ENCODE results near the gene U2AF1L4. TPM values are rescaled to one million over a fixed set of nuclear protein-coding genes. Genes with fewer than 3 reads are reported as not detected.

Gene U2AF1L4
- polyA plus RNA-seq, 1 donor from 2014 or later, result 74.8 TPM

DNA sequence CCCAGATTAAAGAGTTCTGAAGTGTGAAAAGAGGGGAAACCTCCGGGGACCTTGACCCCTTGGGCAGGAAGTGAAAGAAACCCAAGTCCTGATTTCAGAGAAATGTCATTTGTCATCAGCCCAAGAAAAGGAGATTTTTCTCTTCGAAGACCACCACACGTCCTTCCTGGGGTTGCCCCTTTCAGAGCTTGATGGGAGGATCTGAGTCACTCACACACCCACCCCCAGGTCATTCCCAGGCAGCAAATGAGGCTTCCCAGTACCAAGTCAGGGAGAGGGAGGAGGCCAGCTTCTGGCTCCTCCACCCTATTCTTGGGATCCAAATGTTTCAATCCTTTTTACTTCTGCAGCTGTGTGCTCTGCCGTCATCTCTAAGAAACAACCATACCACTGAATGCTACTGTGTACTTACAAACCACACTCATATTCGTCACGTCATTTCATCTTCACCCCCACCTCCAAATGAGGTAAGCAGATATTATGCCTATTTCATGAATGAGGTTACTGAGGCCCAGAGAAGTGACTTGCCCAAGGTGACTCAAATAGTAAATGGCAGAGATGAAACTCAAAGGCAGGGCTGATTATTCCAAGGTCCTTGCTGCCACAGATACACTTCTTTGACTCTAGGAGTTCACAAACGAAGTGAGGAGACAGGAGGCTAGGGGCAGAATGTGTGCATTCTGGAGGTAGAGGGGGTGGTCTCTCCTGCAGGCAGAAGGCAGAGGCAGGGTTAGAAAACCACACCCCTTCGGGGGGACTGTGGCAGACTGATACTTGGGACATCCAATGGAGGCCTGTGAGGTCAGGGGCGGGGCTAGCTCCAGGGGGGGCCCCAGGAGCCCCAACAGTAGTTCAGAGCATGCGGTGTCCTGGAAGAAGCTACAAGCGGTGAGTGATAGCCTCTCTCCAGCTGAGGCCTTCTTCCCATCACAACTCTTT, 32.4 kb downstream of the U2AF1L4 start:
- H3K36me3 Mint-ChIP-seq, result no peaks in the 10 kb centered on the region
- H3K4me1 Mint-ChIP-seq, result peaks cover 41 to 52% (median 46%) of the 10 kb centered on the region in 3 donors
- H3K27me3 Mint-ChIP-seq, result no peaks in the 10 kb centered on the region
- H3K9me3 Mint-ChIP-seq, result no peaks in the 10 kb centered on the region
- H3K4me3 Mint-ChIP-seq, result peak overlapping the region; percentile 79 to 99 (median 93)
- H3K27ac Mint-ChIP-seq, result peak overlapping the region; percentile 90 to 97 (median 93)

DNA sequence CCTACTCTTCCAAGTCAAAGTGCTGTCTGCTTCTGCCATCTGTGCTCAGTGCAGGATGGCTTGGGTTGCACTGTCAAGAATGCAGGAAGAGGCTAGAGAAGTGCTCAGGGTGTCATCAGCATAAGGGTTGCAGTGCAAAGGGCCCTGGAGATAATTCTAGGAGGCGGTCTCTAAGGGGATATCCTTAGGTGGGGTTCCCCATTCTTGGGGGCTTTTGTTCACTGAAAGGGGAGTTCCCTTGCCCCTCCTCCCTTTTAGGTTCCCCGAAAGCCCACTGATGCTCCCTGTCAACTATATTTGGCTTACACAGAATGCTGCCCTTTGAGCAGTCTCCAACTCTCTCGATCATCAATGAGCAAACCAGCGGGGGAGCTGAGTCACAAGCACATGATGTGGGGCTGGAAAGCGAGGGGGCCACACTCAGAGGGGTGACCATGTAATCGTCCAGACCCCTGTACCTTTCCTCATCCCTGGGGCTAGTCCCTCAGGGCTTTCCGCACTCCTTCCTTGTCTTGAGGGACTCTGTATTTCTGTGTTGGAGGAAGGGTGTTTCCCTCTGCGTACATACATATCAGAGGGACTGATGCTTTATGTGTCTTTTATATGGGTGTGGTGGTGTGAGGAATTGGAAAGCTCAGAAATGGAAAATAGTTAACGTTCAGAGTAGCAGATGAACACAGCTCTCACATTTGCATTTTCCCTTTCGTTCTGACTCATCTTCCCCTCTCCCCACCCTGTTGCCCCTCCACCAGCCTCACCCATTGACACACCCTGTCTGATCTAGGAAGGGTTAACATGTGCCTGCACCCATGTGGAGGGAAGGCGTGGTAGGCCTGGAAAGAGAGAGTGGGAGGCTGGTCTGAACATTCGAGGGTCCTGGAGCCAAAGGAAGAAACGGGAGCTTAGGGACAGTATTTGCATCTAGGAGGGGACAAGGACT, 34.2 kb downstream of the U2AF1L4 start:
- no peaks in the 10 kb centered on the region for H3K36me3 Mint-ChIP-seq
- peak overlapping the region; percentile 64 to 99 (median 86) for H3K4me3 Mint-ChIP-seq

DNA sequence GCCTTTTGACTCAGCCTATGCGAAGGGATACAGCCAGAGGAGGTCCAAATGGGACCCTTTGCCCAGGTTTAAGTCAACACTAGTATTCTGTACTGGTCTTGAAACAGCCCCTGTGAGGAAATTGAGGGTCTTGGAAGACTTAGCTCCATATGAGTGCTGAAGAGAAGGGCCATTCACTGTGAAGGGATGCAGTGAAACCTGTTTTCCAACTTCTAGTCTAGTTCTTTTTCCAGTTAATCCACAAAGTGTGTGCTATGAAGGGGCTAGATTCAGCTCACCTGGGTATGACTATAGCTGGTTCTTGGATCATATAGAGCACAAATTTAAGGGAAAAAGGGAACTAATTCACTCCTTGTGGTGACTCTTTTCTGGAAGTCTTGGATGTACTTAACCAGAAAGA, 36.8 kb downstream of the U2AF1L4 start:
- Mint-ChIP-seq H3K4me3 (no peak overlapping the region), H3K4me1 (peaks cover 18 to 26% (median 24%) of the 10 kb centered on the region in 3 donors), H3K36me3 (no peaks in the 10 kb centered on the region), H3K27me3 (no peaks in the 10 kb centered on the region), H3K9me3 (no peaks in the 10 kb centered on the region), H3K27ac (no peak overlapping the region)

More for the DNA sequence above, 34.2 kb downstream of the U2AF1L4 start:
- Mint-ChIP-seq H3K4me1 (peaks cover 33 to 44% (median 41%) of the 10 kb centered on the region in 3 donors), H3K27me3 (no peaks in the 10 kb centered on the region), H3K9me3 (no peaks in the 10 kb centered on the region), H3K27ac (peak overlapping the region; percentile 90 to 97 (median 93))

DNA sequence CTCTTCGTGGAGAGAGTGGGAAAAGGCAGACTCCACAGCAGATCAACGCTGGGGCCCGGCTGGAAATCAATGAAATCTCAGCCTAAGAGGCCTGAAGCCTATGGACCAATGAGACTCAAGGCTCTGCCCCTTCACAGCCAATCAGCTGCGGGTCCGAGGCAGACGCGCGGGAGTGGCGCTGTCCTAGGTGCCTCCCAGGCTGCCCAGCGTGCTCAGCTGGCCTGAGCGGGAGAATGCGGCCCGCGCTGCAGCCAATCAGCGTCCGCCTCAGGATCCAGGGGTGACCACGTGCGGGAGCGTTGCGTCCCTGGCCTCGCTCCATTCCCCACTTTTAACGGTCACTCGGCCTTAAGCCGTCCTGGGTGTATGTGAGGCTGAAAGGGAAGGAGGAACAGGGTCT, 41.0 kb downstream of the U2AF1L4 start, which contains the start of gene ZBTB32:
TSS of gene ZBTB32 (plus strand) at position 341 of the 400 bp plus-strand sequence. CDS start 10,069 bp downstream, outside the sequence.
- Mint-ChIP-seq H3K27ac (peak within 1 kb of the TSS in 1 of 3 donors; percentile 57), H3K4me1 (peaks cover 4 to 6% (median 5%) of the 10 kb centered on the region in 3 donors), H3K36me3 (no peaks in the 10 kb centered on the region), H3K27me3 (no peaks in the 10 kb centered on the region), H3K4me3 (peak within 1 kb of the TSS in 2 of 4 donors; percentile 55 to 64), H3K9me3 (no peaks in the 10 kb centered on the region)

DNA sequence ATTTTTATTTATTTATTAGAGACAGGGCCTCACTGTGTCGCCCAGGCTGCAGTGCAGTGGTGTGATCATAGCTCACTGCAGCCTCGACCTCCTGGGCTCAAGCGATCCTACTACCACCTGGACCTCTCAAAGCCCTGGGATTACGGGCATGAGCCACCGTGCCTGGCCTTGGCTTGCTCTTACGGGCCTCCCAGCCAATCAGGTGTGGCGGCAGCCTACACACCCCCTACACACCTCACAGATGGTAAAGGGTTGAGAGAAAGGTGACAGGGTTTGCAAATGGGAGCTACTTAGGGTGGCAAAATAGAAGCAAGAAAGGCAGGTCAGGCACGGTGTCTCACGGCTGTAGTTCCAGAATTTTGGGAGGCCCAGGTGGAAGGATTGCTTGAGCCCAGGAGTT, 41.9 kb downstream of the U2AF1L4 start:
- H3K9me3 Mint-ChIP-seq, result no peaks in the 10 kb centered on the region
- H3K4me3 Mint-ChIP-seq, result peak overlapping the region in 3 of 4 donors; percentile 90 to 99 (median 93)
- no peaks in the 10 kb centered on the region for H3K36me3 Mint-ChIP-seq
- peak overlapping the region in 1 of 3 donors; percentile 57 for H3K27ac Mint-ChIP-seq
- H3K27me3 Mint-ChIP-seq, result no peaks in the 10 kb centered on the region
- peaks cover 4 to 6% (median 5%) of the 10 kb centered on the region in 3 donors for H3K4me1 Mint-ChIP-seq

DNA sequence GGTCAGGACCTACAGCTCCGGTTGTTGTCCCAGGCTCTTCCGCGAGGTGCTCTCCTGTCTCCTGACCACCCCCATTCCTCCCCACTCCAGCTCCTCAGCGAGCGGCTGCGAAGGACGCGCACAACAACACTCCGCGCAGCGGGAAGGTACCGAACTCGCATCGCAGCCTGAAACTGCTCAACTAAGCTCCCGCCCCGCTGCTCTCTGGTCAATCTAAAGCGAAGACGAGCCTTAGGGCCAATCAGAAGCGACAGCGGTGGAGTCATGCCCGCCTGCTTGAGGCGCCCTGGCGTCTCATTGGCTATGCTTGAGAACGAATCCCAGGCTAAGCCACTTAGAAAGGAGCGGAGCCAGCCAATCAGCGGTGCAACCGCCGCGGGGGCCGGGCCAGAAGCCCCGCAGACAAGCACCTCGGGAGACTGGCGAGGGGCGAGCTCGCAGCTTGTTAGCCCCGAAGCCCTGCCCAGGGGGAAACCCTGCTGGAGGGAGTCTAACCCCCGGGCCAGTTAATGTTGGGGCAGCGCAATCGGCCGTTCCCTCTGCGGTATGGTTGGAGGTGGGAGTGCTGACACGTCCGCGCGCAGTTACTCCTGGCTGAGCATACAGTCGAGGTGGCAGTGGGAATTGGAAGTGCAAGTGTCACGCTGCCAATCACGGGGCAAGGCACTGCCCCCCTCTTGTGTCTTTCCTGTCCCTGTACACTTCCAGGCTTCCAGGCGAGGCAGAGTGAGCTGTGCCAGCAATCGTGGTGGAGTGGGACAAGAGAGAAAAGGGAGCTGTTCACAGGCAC, 42.8 kb downstream of the U2AF1L4 start:
- peak overlapping the region; percentile 90 to 99 (median 96) for H3K4me3 Mint-ChIP-seq
- no peaks in the 10 kb centered on the region for H3K36me3 Mint-ChIP-seq
- H3K9me3 Mint-ChIP-seq, result no peaks in the 10 kb centered on the region
- peaks cover 4 to 6% (median 5%) of the 10 kb centered on the region in 3 donors for H3K4me1 Mint-ChIP-seq
- no peaks in the 10 kb centered on the region for H3K27me3 Mint-ChIP-seq
- peak overlapping the region; percentile 57 to 92 (median 69) for H3K27ac Mint-ChIP-seq

DNA sequence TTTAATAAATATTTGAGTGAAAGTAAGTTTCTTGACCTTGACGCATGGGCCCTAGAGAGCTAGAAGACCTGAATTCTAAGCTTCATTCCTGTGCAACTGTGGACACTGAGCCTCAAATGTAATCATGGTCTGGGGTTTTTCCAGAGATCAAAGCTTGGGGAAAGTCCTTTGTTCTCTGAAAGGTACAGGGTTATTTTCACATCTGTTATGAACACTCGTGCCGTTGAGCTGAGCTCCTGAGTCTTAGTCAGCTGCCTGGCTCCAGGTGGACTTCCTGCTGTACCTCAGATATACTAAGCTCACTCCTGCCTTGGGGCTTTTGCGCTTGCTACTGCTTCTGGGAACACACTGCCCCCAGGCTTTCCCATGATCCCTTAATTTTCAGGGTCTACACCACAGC, 48.4 kb downstream of the U2AF1L4 start:
- Mint-ChIP-seq H3K27me3 (no peaks in the 10 kb centered on the region), H3K9me3 (no peaks in the 10 kb centered on the region), H3K4me1 (peaks cover 0 to 2% (median 0%) of the 10 kb centered on the region in 3 donors), H3K27ac (no peak overlapping the region), H3K4me3 (no peak overlapping the region), H3K36me3 (no peaks in the 10 kb centered on the region)

DNA sequence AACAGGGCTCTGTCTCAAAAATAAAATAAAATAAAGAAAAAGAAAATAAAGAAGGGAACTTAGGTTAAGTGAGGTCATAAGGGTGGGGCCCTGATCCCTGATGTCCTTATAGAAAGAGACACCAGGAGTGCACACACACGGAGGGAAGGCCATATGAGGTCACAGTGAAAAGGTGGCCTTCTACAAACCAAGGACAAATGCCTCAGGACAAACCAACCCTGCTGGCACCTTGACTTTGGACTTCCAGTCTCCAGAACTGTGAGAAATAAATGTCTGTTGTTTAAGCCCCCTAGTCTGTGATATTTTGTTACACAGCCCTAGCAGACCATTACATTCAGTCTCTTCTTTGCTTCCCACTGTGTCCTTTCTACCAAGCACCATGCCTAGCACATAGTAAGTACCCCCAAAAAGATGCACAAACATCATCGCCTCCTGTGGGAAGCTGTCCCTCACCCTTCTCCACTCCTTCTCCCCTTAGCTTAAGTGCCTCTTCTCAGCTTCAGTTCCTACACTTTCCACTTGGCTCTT, 49.3 kb downstream of the U2AF1L4 start:
- peaks cover 0 to 2% (median 0%) of the 10 kb centered on the region in 3 donors for H3K4me1 Mint-ChIP-seq
- H3K27me3 Mint-ChIP-seq, result no peaks in the 10 kb centered on the region
- no peaks in the 10 kb centered on the region for H3K9me3 Mint-ChIP-seq
- H3K36me3 Mint-ChIP-seq, result no peaks in the 10 kb centered on the region
- no peak overlapping the region for H3K4me3 Mint-ChIP-seq
- H3K27ac Mint-ChIP-seq, result no peak overlapping the region

DNA sequence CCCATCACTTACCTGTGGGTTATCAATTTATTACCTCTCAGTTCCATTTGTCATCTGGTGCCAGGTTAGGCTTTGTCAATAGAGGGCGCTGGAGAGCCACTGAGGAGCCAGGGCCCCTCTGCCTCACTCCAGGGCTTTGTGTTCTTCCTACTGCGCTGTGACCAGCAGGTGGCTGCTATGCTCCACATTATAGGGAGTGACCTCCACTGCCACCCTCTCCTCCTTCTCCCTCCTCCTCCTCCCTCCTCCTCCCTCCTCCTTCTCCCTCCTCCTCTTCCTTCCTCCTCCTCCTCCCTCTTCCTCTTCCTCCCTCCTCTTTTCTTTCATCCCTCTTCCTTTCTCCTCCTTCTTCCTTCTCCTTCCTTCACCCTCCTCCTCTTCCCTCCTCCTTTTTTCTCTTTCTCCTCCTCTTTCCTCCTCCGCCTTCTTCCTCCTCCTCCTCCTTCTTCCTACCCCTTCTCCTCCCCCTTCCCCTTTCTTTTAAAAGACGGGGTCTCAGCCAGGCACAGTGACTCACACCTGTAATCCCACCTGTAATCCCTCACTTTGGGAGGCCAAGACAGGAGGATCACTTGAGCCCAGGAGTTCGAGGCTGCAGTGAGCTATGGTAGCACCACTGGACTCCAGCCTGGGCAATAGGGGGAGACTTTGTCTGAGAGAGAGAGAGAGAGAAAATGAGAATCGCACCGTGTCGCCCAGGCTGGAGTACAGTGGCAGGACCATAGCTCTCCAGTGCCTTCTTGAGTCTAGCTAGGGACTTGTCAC, 51.2 kb downstream of the U2AF1L4 start:
- Mint-ChIP-seq H3K9me3 (no peaks in the 10 kb centered on the region), H3K27me3 (no peaks in the 10 kb centered on the region), H3K27ac (no peak overlapping the region), H3K4me1 (peaks cover 0 to 2% (median 0%) of the 10 kb centered on the region in 3 donors), H3K4me3 (no peak overlapping the region), H3K36me3 (no peaks in the 10 kb centered on the region)

DNA sequence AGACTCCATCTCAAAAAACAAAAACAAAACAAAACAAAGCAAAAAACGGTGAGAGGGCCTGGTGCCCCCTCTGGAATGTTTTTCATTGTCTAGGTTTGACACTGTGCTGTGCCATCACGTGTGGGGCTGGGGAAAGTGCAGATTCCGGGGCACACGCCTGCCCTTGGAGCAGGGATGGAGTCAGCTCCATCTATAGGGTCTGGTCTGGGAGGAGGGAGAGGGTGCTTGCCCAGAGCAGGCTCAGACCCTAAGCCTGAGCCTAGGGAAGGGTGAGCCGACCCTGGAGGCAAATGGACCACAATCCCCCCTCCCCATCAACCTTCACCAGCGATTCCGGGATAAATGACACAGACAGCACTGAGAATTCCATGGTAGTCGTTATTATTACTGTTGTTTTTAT, 51.8 kb downstream of the U2AF1L4 start:
- H3K9me3 Mint-ChIP-seq, result no peaks in the 10 kb centered on the region
- peaks cover 0 to 2% (median 0%) of the 10 kb centered on the region in 3 donors for H3K4me1 Mint-ChIP-seq
- H3K4me3 Mint-ChIP-seq, result no peak overlapping the region
- H3K27ac Mint-ChIP-seq, result no peak overlapping the region
- H3K36me3 Mint-ChIP-seq, result no peaks in the 10 kb centered on the region
- H3K27me3 Mint-ChIP-seq, result no peaks in the 10 kb centered on the region

Other genes with a start within 250 kb of the U2AF1L4 start
- 1.1 TPM for gene DMKN, start 231.8 kb downstream of the U2AF1L4 start, polyA plus RNA-seq
- gene SBSN, start 217.1 kb downstream of the U2AF1L4 start, polyA plus RNA-seq, result not detected
- gene GAPDHS, start 212.0 kb downstream of the U2AF1L4 start, polyA plus RNA-seq, result not detected
- gene TMEM147, start 199.8 kb downstream of the U2AF1L4 start, polyA plus RNA-seq, result 146 TPM
- gene ATP4A, start 181.8 kb downstream of the U2AF1L4 start, polyA plus RNA-seq, result not detected
- not detected for gene PMIS2, start 159.2 kb downstream of the U2AF1L4 start, polyA plus RNA-seq
- gene HAUS5, start 132.7 kb downstream of the U2AF1L4 start, polyA plus RNA-seq, result 11.4 TPM
- 76.5 TPM for gene RBM42, start 116.4 kb downstream of the U2AF1L4 start, polyA plus RNA-seq
- gene ETV2, start 103.7 kb downstream of the U2AF1L4 start, polyA plus RNA-seq, result 0.50 TPM
- gene COX6B1, start 97.1 kb downstream of the U2AF1L4 start, polyA plus RNA-seq, result 814 TPM
- not detected for gene UPK1A, start 78.9 kb downstream of the U2AF1L4 start, polyA plus RNA-seq
- 31.6 TPM for gene ZBTB32, start 40.9 kb downstream of the U2AF1L4 start, polyA plus RNA-seq
- 2.7 TPM for gene KMT2B, start 27.4 kb downstream of the U2AF1L4 start, polyA plus RNA-seq
- 140 TPM for gene IGFLR1, start 3.0 kb downstream of the U2AF1L4 start, polyA plus RNA-seq
- 85.0 TPM for gene PSENEN, start 233 bp upstream of the U2AF1L4 start, polyA plus RNA-seq
- gene LIN37, start 3.2 kb upstream of the U2AF1L4 start, polyA plus RNA-seq, result 8.2 TPM
- gene HSPB6, start 11.6 kb upstream of the U2AF1L4 start, polyA plus RNA-seq, result not detected
- 7.3 TPM for gene PROSER3, start 12.8 kb upstream of the U2AF1L4 start, polyA plus RNA-seq
- gene ARHGAP33, start 30.1 kb upstream of the U2AF1L4 start, polyA plus RNA-seq, result not detected
- not detected for gene PRODH2, start 67.4 kb upstream of the U2AF1L4 start, polyA plus RNA-seq
- not detected for gene NPHS1, start 107.1 kb upstream of the U2AF1L4 start, polyA plus RNA-seq
- gene KIRREL2, start 111.5 kb upstream of the U2AF1L4 start, polyA plus RNA-seq, result not detected
- not detected for gene APLP1, start 123.2 kb upstream of the U2AF1L4 start, polyA plus RNA-seq
- gene NFKBID, start 155.1 kb upstream of the U2AF1L4 start, polyA plus RNA-seq, result 28.6 TPM
- 118 TPM for gene HCST, start 157.1 kb upstream of the U2AF1L4 start, polyA plus RNA-seq
- 13.7 TPM for gene TYROBP, start 162.9 kb upstream of the U2AF1L4 start, polyA plus RNA-seq
- 0.15 TPM for gene LRFN3, start 191.0 kb upstream of the U2AF1L4 start, polyA plus RNA-seq
- gene SDHAF1, start 249.8 kb upstream of the U2AF1L4 start, polyA plus RNA-seq, result 53.7 TPM